ENCODE data around the gene SGCA.

Gene SGCA

DNA sequence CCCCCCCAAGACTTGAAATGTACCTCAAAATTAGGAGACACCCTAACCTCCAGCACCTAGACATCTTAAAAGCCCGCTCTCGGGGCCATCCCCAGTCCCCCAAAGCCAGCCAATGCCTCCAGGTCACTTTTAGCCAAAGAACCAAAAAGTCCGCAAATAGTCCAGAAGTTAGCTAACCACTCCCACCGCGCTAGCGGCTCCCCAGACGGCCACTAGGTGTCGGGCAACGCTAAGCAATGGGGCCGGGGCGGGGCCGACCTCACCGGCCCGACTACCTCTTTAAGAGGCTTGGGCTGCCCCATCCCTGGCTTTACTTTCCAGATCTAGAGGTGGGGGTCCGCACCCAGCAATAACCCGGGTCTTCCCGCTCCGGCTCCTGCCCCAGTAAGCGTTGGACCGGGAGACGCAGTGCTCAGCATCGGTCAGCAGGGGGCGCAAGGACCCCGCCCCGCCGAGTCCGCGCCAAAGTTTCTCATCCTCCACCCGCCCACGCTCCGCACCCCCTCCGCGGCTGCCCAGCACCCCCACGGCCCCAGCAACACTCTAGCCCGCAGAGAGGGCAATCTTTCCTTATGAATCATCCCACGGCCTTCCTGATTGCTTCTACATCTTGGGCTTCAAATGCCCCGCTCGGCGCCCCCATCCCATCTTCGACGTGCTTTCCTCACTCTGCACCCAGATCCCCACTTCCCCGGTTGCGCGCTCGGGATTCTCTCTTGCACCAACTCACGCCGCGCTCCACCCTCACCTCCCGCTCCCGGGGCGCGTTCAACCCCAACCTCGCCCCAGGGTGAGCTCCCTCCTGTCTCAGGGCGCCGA lies 34.9 kb downstream of the SGCA start (continued):
- TF ChIP-seq ZNF274 (IDR thresholded peaks at IDR 0.05; ENCODE audit: low read length): no peak
- no peak for TF ChIP-seq ZNF274 (tag by site-specific recombination; IDR thresholded peaks at IDR 0.05; ENCODE audit: borderline replicate concordance)
- TF ChIP-seq, protein P1, sequence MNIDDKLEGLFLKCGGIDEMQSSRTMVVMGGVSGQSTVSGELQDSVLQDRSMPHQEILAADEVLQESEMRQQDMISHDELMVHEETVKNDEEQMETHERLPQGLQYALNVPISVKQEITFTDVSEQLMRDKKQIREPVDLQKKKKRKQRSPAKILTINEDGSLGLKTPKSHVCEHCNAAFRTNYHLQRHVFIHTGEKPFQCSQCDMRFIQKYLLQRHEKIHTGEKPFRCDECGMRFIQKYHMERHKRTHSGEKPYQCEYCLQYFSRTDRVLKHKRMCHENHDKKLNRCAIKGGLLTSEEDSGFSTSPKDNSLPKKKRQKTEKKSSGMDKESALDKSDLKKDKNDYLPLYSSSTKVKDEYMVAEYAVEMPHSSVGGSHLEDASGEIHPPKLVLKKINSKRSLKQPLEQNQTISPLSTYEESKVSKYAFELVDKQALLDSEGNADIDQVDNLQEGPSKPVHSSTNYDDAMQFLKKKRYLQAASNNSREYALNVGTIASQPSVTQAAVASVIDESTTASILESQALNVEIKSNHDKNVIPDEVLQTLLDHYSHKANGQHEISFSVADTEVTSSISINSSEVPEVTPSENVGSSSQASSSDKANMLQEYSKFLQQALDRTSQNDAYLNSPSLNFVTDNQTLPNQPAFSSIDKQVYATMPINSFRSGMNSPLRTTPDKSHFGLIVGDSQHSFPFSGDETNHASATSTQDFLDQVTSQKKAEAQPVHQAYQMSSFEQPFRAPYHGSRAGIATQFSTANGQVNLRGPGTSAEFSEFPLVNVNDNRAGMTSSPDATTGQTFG (tag by site-specific recombination; IDR thresholded peaks at IDR 0.05; ENCODE audit: borderline replicate concordance): no peak
- TF ChIP-seq ZNF626 (tag by site-specific recombination; IDR thresholded peaks at IDR 0.05): no peak
- no peak for TF ChIP-seq ZNF280D (tag by site-specific recombination; IDR thresholded peaks at IDR 0.05)
- TF ChIP-seq ZNF776 (tag by site-specific recombination; IDR thresholded peaks at IDR 0.05; ENCODE audit: borderline replicate concordance): no peak
- TF ChIP-seq ZNF768 (tag by site-specific recombination; IDR thresholded peaks at IDR 0.05): no peak
- TF ChIP-seq ZBTB6 (tag by site-specific recombination; IDR thresholded peaks at IDR 0.05): no peak
- TF ChIP-seq ZNF354C (tag by site-specific recombination; IDR thresholded peaks at IDR 0.05; ENCODE audit: borderline replicate concordance, low read depth): no peak
- TF ChIP-seq TRIM28 (IDR thresholded peaks at IDR 0.05; ENCODE audit: borderline replicate concordance, low read length): no peak
- no peak; the same call in 1 of the 2 replicates for TF ChIP-seq SP2 (tag by site-specific recombination; IDR thresholded peaks at IDR 0.05)
- peak; percentile 89 for TF ChIP-seq SP3 (tag by site-specific recombination; IDR thresholded peaks at IDR 0.05)
- TF ChIP-seq ZNF239 (tag by site-specific recombination; IDR thresholded peaks at IDR 0.05): no peak
- TF ChIP-seq ZNF26 (tag by site-specific recombination; IDR thresholded peaks at IDR 0.05): no peak
- peak; percentile 80 for TF ChIP-seq ZBTB7A (tag by site-specific recombination; IDR thresholded peaks at IDR 0.05; ENCODE audit: low read depth)
- TF ChIP-seq ZNF133 (tag by site-specific recombination; IDR thresholded peaks at IDR 0.05): no peak
- TF ChIP-seq INSM2 (tag by site-specific recombination; IDR thresholded peaks at IDR 0.05): peak; percentile 20; the same call in 1 of the 2 replicates
- TF ChIP-seq ZBTB49 (tag by site-specific recombination; IDR thresholded peaks at IDR 0.05; ENCODE audit: low read depth): no peak
- TF ChIP-seq, protein P2, sequence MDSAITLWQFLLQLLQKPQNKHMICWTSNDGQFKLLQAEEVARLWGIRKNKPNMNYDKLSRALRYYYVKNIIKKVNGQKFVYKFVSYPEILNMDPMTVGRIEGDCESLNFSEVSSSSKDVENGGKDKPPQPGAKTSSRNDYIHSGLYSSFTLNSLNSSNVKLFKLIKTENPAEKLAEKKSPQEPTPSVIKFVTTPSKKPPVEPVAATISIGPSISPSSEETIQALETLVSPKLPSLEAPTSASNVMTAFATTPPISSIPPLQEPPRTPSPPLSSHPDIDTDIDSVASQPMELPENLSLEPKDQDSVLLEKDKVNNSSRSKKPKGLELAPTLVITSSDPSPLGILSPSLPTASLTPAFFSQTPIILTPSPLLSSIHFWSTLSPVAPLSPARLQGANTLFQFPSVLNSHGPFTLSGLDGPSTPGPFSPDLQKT (IDR thresholded peaks at IDR 0.05; ENCODE audit: borderline replicate concordance, low read depth, low read length): no peak
- TF ChIP-seq ZBTB17 (tag by site-specific recombination; IDR thresholded peaks at IDR 0.05): peak; percentile 87
- TF ChIP-seq ZNF596 (tag by site-specific recombination; IDR thresholded peaks at IDR 0.05): no peak
- TF ChIP-seq ZNF560 (tag by site-specific recombination; IDR thresholded peaks at IDR 0.05; ENCODE audit: borderline replicate concordance): no peak
- TF ChIP-seq ZNF785 (tag by site-specific recombination; IDR thresholded peaks at IDR 0.05): no peak
- peak; percentile 10; the same call in 1 of the 2 replicates for TF ChIP-seq KLF1 (tag by site-specific recombination; IDR thresholded peaks at IDR 0.05)
- no peak for TF ChIP-seq ZSCAN16 (tag by site-specific recombination; IDR thresholded peaks at IDR 0.05)
- TF ChIP-seq FEZF1 (tag by site-specific recombination; IDR thresholded peaks at IDR 0.05): no peak
